22Rv1 (cell line): ENCODE results near the gene PLK4.

Experiments used
- H3K27ac ChIP-seq: fragments of 450-650 bp; 2 replicates; pipeline ENCODE4 v1.5.1; 2017
- CTCF ChIP-seq: fragments of 450-650 bp; IDR thresholded peaks from 2 replicates; pipeline ENCODE4 v1.5.1; 2017; ENCODE audit warnings: mild to moderate bottlenecking
- ZFX ChIP-seq: fragments of 450-650 bp; IDR thresholded peaks from 2 replicates; pipeline ENCODE4 v1.6.1; 2017; ENCODE audit warnings: antibody characterized with exemption, borderline replicate concordance

PLK4 gene

GRCh38 chr4:127880763-127881562 lies at the start of gene PLK4:
PLK4 (plus strand) TSS chr4:127880893; CDS start chr4:127881135, 242 bp downstream.
- H3K27ac ChIP-seq, result peak within 1 kb of the TSS; percentile 98
- TF ChIP-seq ZFX, result no peak
- TF ChIP-seq CTCF, result 0 out of 2 replicates have a peak, but pooled peaks have one; percentile 6

- H3K27ac ChIP-seq, result no peak overlapping the region
- TF ChIP-seq ZFX, result no peak
- no peak for TF ChIP-seq CTCF
These were observed 48.1 kb upstream of the PLK4 start for GRCh38 chr4:127832585-127832984.

GRCh38 chr4:127843704-127844600 lies 36.7 kb upstream of the PLK4 start:
- TF ChIP-seq ZFX (no peak), CTCF (no peak)
- H3K27ac ChIP-seq, result no peak overlapping the region

- H3K27ac ChIP-seq, result no peak overlapping the region
- TF ChIP-seq ZFX (no peak), CTCF (no peak)
These were observed 36.0 kb upstream of the PLK4 start for GRCh38 chr4:127844601-127845116.

- TF ChIP-seq ZFX (no peak), CTCF (no peak)
- no peak overlapping the region for H3K27ac ChIP-seq
These were observed 34.6 kb upstream of the PLK4 start for GRCh38 chr4:127846061-127846460.

- no peak for TF ChIP-seq CTCF
- TF ChIP-seq ZFX, result no peak
- H3K27ac ChIP-seq, result no peak overlapping the region
These were observed 33.9 kb upstream of the PLK4 start for GRCh38 chr4:127846765-127847164.
